ENCODE measurements around the gene UNG.

Gene UNG

GRCh38 chr12:109125791-109126190 lies 28.4 kb downstream of the UNG start:
- no peak for TF ChIP-seq CTCF (IDR thresholded peaks at IDR 0.05; ENCODE audit: control extremely low read depth, extremely low read depth, low read depth, missing control alignments)
- ChIA-PET POLR2A (no interaction called here), CTCF (interaction anchor here (1.0 kb wide), 1 partner anchor 8 kb away, joined by 3 read pairs; no protein-coding TSS in a partner anchor)
- no peak for DNase-seq (ENCODE audit: extremely low spot score)

- ChIA-PET CTCF (no interaction called here), POLR2A (no interaction called here)
- TF ChIP-seq CTCF (IDR thresholded peaks at IDR 0.05; ENCODE audit: control extremely low read depth, extremely low read depth, low read depth, missing control alignments): no peak
- no peak for DNase-seq (ENCODE audit: extremely low spot score)
Measured at GRCh38 chr12:109126784-109127183, 29.4 kb downstream of the UNG start.

- DNase-seq (ENCODE audit: extremely low spot score): no peak
- ChIA-PET CTCF (interaction anchor here (0.9 to 1.3 kb wide), 3 partner anchors 11 to 35 kb away, joined by 3 to 4 read pairs (median 3); partner anchors contain the start of gene ALKBH2), POLR2A (no interaction called here)
- TF ChIP-seq CTCF (IDR thresholded peaks at IDR 0.05; ENCODE audit: control extremely low read depth, extremely low read depth, low read depth, missing control alignments): no peak
Measured at GRCh38 chr12:109127533-109128242, 30.3 kb downstream of the UNG start.

- POLR2A ChIA-PET: no interaction called here
- CTCF ChIA-PET: no interaction called here
- TF ChIP-seq CTCF (IDR thresholded peaks at IDR 0.05; ENCODE audit: control extremely low read depth, extremely low read depth, low read depth, missing control alignments): no peak
- no peak for DNase-seq (ENCODE audit: extremely low spot score)
Measured at GRCh38 chr12:109130297-109131153, 33.1 kb downstream of the UNG start.

GRCh38 chr12:109131154-109132050 lies 34.0 kb downstream of the UNG start:
- TF ChIP-seq CTCF (IDR thresholded peaks at IDR 0.05; ENCODE audit: control extremely low read depth, extremely low read depth, low read depth, missing control alignments): no peak
- POLR2A ChIA-PET: no interaction called here
- CTCF ChIA-PET: interaction anchor here (1.5 to 2.6 kb wide), 2 partner anchors 9 to 19 kb away, joined by 4 to 10 read pairs; no protein-coding TSS in a partner anchor
- DNase-seq (ENCODE audit: extremely low spot score): no peak
